ENCODE data around the gene TMCO5A. TPM values are rescaled to one million over a fixed set of nuclear protein-coding genes. Genes with fewer than 3 reads are reported as not detected.

TMCO5A gene
- polyA plus RNA-seq, 1 experiment: not detected

- no peaks in the 10 kb centered on the region for H3K27me3 ChIP-seq (ENCODE audit: control insufficient read depth, insufficient read depth, low read length)
- TF ChIP-seq CTCF (IDR thresholded peaks at IDR 0.05; ENCODE audit: low read depth, low read length): no peak
- H3K4me3 ChIP-seq (ENCODE audit: low read depth, low read length): no peak overlapping the region
- POLR2A ChIA-PET: no interaction called here
- CTCF ChIA-PET: no interaction called here
- H3K27ac ChIP-seq (ENCODE audit: low read depth, low read length): no peak overlapping the region
- H3K9me3 ChIP-seq (ENCODE audit: control insufficient read depth, insufficient read depth, low read length): no peaks in the 10 kb centered on the region
- DNase-seq (ENCODE audit: low read depth, low spot score): no peak
Observed at GRCh38 chr15:37931321-37931720, 3.1 kb upstream of the TMCO5A start.

GRCh38 chr15:37931868-37932267, 2.6 kb upstream of the TMCO5A start:
- Histone ChIP-seq H3K27me3 (ENCODE audit: control insufficient read depth, insufficient read depth, low read length) (no peaks in the 10 kb centered on the region), H3K4me3 (ENCODE audit: low read depth, low read length) (no peak overlapping the region), H3K27ac (ENCODE audit: low read depth, low read length) (no peak overlapping the region), H3K9me3 (ENCODE audit: control insufficient read depth, insufficient read depth, low read length) (no peaks in the 10 kb centered on the region)
- peak; percentile 6 for DNase-seq (ENCODE audit: low read depth, low spot score)
- CTCF ChIA-PET: no interaction called here
- no peak for TF ChIP-seq CTCF (IDR thresholded peaks at IDR 0.05; ENCODE audit: low read depth, low read length)
- POLR2A ChIA-PET: no interaction called here

GRCh38 chr15:37932549-37932948, 1.9 kb upstream of the TMCO5A start:
- no peak overlapping the region for H3K27ac ChIP-seq (ENCODE audit: low read depth, low read length)

GRCh38 chr15:37933666-37934065, 774 bp upstream of the TMCO5A start:
- peak overlapping the region; percentile 78 for H3K27ac ChIP-seq (ENCODE audit: low read depth, low read length)
- no peak for TF ChIP-seq CTCF (IDR thresholded peaks at IDR 0.05; ENCODE audit: low read depth, low read length)
- no peaks in the 10 kb centered on the region for H3K27me3 ChIP-seq (ENCODE audit: control insufficient read depth, insufficient read depth, low read length)
- no peak overlapping the region for H3K4me3 ChIP-seq (ENCODE audit: low read depth, low read length)
- ChIA-PET CTCF (interaction anchor here (1.0 kb wide), 1 partner anchor 42 kb away, joined by 3 read pairs; no protein-coding TSS in a partner anchor), POLR2A (interaction anchor here (0.6 to 2.6 kb wide), 4 partner anchors 23 to 1012 kb away, joined by 3 to 8 read pairs (median 8); no protein-coding TSS in a partner anchor)
- H3K9me3 ChIP-seq (ENCODE audit: control insufficient read depth, insufficient read depth, low read length): no peaks in the 10 kb centered on the region
- peak; percentile 68 for DNase-seq (ENCODE audit: low read depth, low spot score)

More at GRCh38 chr15:37932549-37932948, 1.9 kb upstream of the TMCO5A start:
- ChIA-PET CTCF (no interaction called here), POLR2A (interaction anchor here (2.6 kb wide), 1 partner anchor 32 kb away, joined by 8 read pairs; no protein-coding TSS in a partner anchor)
- Histone ChIP-seq H3K4me3 (ENCODE audit: low read depth, low read length) (no peak overlapping the region), H3K9me3 (ENCODE audit: control insufficient read depth, insufficient read depth, low read length) (no peaks in the 10 kb centered on the region), H3K27me3 (ENCODE audit: control insufficient read depth, insufficient read depth, low read length) (no peaks in the 10 kb centered on the region)
- TF ChIP-seq CTCF (IDR thresholded peaks at IDR 0.05; ENCODE audit: low read depth, low read length): no peak
- DNase-seq (ENCODE audit: low read depth, low spot score): no peak

GRCh38 chr15:37940876-37941275, 6.4 kb downstream of the TMCO5A start:
- Histone ChIP-seq H3K4me3 (ENCODE audit: low read depth, low read length) (no peak overlapping the region), H3K9me3 (ENCODE audit: control insufficient read depth, insufficient read depth, low read length) (no peaks in the 10 kb centered on the region), H3K27me3 (ENCODE audit: control insufficient read depth, insufficient read depth, low read length) (no peaks in the 10 kb centered on the region), H3K27ac (ENCODE audit: low read depth, low read length) (no peak overlapping the region)
- ChIA-PET CTCF (interaction anchor here (1.6 kb wide), 1 partner anchor 40 kb away, joined by 7 read pairs; no protein-coding TSS in a partner anchor), POLR2A (no interaction called here)
- TF ChIP-seq CTCF (IDR thresholded peaks at IDR 0.05; ENCODE audit: low read depth, low read length): no peak
- DNase-seq (ENCODE audit: low read depth, low spot score): no peak

All from AG04450 (cell line).